Activated gamma-delta T cell (primary cell): ENCODE measurements around the gene UNC5C.

Experiments used
- DNase-seq: peaks from one replicate; lab custom pipeline; 2025; lab: John Stamatoyannopoulos, UW

UNC5C gene

GRCh38 chr4:95522682-95523530 is 25.9 kb downstream of the UNC5C start:
- no peak for DNase-seq

DNA sequence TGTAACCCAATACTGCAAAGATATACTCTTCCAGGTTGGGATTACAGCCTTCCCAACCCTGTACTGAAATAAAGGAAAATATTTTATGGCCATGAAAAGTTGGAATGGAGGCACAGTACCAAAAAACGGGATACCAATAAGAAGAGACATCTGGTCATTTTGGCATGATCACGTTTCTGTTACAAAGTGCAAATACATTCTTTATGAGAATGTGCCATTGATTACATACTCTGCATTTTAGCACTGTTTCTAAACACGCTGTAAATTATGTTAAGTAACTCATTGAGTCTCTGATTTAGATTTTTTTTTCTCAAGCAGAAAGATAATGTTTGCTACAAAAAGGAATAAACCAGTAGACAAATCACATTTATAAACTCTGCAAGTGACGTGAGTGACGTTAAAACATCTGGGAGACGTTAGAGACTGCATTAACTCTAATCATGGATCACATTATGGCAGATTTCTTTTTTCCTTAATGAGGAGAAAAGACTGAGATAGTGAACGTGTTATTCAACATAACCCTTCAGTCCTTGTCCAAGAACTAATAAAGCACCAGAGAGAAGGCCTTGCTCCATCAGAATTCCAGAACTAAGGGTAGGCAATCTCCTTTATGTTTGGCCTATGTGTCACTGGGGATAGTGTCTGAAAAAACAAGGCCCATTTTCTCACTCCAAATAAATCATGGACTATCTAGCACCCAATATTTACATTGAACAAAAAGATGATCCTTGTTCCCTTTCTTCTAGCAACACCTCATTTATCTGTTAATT is 31.0 kb downstream of the UNC5C start:
- no peak for DNase-seq

GRCh38 chr4:95516528-95517017 is 32.2 kb downstream of the UNC5C start:
- no peak for DNase-seq

DNA sequence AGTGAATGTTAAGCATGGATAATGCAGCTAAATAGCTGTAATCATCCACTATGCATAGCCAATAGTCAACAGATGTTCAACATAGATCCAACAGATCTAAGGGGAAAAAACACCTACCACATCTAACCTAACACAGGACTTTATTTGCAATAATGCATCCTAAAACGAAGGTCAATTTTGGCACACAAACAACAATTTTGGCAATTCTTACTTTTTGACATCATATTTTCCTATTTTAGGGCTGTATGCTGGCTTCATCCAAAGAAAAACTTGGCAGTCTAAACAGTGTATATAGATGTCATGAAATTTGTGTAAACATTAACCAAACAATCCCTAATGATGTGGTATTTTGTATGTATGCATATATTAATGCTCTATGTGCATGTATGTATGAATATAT is 33.2 kb downstream of the UNC5C start:
- no peak for DNase-seq

DNA sequence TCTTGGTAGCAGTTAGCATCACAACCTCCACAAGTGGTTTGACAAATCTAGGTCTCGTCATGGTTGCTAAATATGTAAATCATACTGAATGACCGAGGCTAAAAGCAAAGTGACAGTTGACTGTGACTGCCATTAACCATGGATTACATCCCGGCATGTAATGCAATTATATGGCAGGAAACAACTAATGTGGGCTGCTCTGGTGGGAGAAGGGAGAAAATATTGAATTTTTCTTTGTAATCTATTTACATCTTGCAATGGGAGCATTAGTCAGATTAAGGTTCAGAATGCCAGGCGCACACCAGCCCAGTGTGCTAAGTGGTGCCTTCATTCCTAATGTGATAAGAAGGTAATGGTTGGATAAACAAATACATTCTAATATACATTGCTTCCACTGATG is 35.8 kb downstream of the UNC5C start:
- DNase-seq = no peak

DNA sequence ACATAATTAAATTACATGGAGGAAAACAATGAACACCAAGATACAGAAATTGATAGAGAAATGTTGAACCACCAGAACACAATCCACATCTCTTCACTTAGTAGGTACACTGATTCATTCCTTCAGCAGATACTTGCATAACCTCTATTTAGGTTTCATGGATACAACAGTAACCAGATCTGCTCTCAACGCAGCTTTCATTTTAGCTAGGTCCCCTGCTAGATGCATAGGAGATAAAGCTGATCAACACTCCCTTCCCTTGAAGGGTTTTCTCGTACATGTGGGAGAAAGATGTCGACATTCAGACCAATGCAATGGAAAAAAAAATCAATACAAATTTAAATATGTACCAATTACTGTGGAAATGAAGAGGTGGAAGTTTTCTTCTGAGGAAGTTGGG is 37.3 kb downstream of the UNC5C start:
- DNase-seq = no peak

GRCh38 chr4:95510877-95511276 is 37.9 kb downstream of the UNC5C start:
- DNase-seq = no peak

GRCh38 chr4:95510145-95510544 is 38.6 kb downstream of the UNC5C start:
- DNase-seq = no peak

- no peak for DNase-seq
These were observed 40.4 kb downstream of the UNC5C start for GRCh38 chr4:95508421-95508820.

DNA sequence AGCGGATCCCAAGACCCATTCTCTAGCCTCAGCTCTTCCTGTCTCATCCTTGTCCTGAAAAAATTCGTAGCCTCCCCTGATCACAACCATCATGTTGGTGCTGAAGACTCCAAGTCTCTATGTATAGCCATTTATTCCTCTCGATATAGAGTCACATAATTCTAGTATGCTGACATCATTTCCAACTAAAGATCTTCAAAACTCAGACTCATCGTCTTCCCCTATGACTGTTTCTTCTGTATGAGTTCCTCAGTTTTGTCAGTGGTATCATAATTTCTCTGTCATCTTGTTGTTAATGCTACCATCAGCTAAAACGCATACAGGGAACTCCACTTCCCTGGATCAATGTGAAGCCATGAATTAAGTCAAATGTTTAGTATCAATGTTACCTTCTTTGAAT is 41.2 kb downstream of the UNC5C start:
- DNase-seq = no peak

DNA sequence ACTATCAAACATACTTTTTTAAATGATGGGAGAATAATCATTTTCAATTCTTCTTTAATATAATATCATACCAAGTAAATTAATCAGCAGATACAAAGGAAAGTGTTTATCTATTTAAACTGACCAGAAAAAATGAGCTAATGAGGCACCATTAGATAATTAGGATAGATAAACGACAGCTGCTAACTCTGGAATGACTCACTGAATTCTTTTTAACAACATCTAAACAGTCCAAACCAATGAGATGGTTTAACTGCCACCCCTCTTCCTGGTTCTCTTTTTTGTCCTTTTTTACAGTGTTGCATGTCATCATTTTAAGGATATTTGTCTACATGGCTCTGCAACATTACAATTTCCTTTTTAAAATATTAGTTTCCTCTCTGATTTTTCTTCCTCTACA is 41.6 kb downstream of the UNC5C start:
- no peak for DNase-seq

DNA sequence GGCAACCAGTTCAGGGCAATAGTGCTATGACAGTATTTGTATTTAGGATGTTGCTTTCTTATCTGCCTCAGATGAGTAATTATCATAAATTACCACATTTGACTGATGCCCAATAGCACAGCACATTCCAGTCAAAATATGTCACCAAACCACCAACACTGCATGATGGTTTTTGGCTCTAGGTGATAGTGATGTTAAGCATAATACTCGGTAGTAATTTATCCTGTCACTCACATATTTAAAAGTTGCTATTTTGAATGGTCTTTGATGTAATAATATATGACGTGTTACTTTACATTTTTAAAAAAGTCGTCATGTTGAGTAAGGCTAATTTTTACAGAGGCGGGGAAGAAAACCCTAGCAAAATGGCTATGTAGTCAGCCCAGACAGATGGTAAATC is 42.5 kb downstream of the UNC5C start:
- DNase-seq = no peak

DNA sequence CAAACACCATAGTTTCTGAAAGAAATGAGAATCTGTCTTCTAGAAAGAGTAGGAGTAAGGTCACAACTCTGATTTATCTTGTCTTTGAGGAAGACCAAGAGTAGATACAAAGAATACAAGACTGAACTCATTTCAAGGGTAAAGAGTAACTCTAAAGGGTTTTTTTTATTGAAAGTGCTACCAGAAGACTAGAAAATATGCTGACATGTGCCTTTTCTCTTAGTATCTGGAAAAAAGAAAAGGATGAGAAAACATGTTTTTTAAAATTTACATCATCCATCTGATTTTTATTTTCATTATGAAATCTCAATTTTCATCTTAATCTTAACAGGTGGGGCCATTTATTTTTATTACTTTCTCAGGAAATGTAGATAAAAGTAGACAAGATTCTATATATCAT is 43.0 kb downstream of the UNC5C start:
- DNase-seq = no peak

- DNase-seq = no peak
These were observed 43.6 kb downstream of the UNC5C start for GRCh38 chr4:95505151-95505550.

- DNase-seq = no peak
These were observed 44.3 kb downstream of the UNC5C start for GRCh38 chr4:95504501-95504900.

DNA sequence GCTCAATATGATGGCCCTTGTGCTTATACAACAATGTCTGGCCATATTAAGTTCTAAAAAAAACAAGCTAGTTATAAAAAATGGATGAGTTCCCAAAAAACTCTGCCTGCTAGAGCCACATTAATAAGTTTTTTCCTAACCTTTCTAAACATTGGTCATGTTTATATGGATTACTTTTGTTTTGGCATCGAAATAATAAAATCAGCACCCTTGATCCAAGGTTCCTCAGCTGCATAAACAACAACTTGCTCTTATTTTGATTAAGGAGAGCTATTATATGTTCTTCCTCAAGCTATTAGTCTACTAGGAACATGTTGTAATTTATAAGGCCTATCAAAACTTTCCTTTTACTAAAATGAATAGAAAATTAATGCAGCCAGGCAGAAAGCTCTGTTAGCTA is 48.4 kb downstream of the UNC5C start:
- DNase-seq = no peak

GRCh38 chr4:95499291-95499696 is 49.5 kb downstream of the UNC5C start:
- no peak for DNase-seq

GRCh38 chr4:95494186-95494585 is 54.6 kb downstream of the UNC5C start:
- DNase-seq = no peak

- no peak for DNase-seq
These were observed 70.1 kb downstream of the UNC5C start for GRCh38 chr4:95478679-95479078.

GRCh38 chr4:95476121-95476520 is 72.7 kb downstream of the UNC5C start:
- no peak for DNase-seq

- DNase-seq = no peak
These were observed 76.2 kb downstream of the UNC5C start for GRCh38 chr4:95472534-95472933.

DNA sequence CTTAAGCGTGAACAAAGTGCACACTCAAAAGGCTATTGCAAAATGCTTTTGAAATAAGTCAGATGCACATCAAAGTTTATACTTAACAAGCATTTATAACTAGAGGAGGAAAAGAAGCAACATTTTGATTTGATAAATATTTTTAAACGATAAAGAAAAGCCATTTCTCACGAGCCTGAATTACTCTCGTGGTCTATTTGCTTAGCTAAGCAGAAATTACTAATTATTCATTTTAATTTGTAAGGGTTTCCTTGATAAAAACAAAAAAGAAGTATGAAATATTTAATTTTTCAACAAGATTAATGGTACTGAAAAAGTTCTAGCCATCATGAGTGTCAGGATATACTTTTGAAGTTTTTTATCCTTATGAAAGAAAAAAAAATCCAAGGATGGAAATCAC is 78.2 kb downstream of the UNC5C start:
- no peak for DNase-seq

DNA sequence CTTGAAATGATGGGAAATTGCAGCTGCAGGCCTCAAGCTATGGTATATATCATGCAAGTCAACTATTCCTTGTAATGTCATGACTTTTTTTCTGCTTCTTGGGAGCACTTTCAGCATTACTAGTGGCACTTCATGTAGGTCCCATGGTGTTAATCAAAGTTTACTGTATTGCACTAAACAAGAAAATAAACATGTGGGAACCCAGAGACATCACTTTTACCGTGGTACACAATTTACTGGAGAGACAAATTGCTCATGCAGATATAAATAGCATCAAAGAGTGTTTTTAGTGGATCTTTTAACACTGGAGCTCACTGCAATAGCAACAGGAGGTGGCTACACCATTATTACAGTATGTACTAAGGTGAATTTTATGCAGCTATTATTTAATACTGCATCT is 79.2 kb downstream of the UNC5C start:
- DNase-seq = no peak
